HG03103 (cell line): ENCODE measurements around the gene BMF.

Experiments
- ATAC-seq: cut with Tn5 transposase; IDR thresholded peaks from one replicate; pipeline ENCODE4 v1.9.1; 2021; ENCODE audit warnings: low read depth; ENCODE audit not compliant: unreplicated experiment

The BMF gene

GRCh38 chr15:40104296-40104864, 4.3 kb downstream of the BMF start:
- no peak for ATAC-seq

- ATAC-seq: no peak
Measured at GRCh38 chr15:40103864-40104271, 4.8 kb downstream of the BMF start.

- no peak for ATAC-seq
Measured at GRCh38 chr15:40102897-40103858, 5.5 kb downstream of the BMF start.

- ATAC-seq: no peak
Measured at GRCh38 chr15:40100947-40101905, 7.5 kb downstream of the BMF start.

GRCh38 chr15:40100123-40100946, 8.3 kb downstream of the BMF start:
- no peak for ATAC-seq

GRCh38 chr15:40098489-40099261, 10.0 kb downstream of the BMF start:
- peak; percentile 79 for ATAC-seq

GRCh38 chr15:40097968-40098476, 10.7 kb downstream of the BMF start:
- no peak for ATAC-seq

GRCh38 chr15:40097096-40097967, 11.3 kb downstream of the BMF start:
- ATAC-seq: no peak

- ATAC-seq: no peak
Measured at GRCh38 chr15:40096094-40096891, 12.4 kb downstream of the BMF start.

- no peak for ATAC-seq
Measured at GRCh38 chr15:40095371-40096093, 13.1 kb downstream of the BMF start.

- ATAC-seq: no peak
Measured at GRCh38 chr15:40094156-40094555, 14.5 kb downstream of the BMF start.

- no peak for ATAC-seq
Measured at GRCh38 chr15:40092979-40093869, 15.5 kb downstream of the BMF start.

GRCh38 chr15:40092256-40092978, 16.3 kb downstream of the BMF start:
- no peak for ATAC-seq

- no peak for ATAC-seq
Measured at GRCh38 chr15:40091861-40092255, 16.8 kb downstream of the BMF start.
